Esophagus mucosa (tissue), 1 donor: ENCODE data around the gene AATF. TPM values are rescaled to one million over a fixed set of nuclear protein-coding genes. Genes with fewer than 3 reads are reported as not detected.

Experiments used
- ATAC-seq: fragments of 200-7000 bp; cut with Tn5 transposase; one replicate; pipeline ENCODE4 v1.9.1; 2020
- total RNA-seq: library from RNA; stranded (reverse); gene quantifications from one replicate; pipeline ENCODE4 v1.2.4, GENCODE V29; 2023
- donor health status: DM: yes; HTN: yes; CAD: no.

The AATF gene
- total RNA-seq, 1 donor from 2014 or later: 32.7 TPM

DNA sequence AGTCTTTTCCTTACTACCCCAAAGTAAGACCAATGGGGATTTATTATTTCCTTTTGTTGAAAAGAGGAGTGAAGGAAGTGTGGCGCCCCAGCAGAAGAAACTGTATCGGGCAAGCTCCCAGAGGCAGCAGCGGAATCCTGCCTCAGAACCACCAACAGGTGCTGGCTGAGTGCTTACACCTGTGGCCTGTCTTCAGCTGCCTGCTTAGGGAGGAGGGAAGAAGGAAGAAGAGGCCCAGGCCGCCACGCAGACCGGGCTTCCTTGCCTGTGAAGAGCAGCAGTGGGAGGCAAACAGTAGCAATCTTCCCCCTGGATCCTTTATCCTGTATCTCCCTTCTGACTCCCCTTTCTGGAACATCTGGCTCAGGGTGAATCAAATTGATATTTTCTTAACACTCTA is 134.7 kb downstream of the AATF start:
- ATAC-seq: no peak

- no peak for ATAC-seq
Measured at GRCh38 chr17:37084372-37084771, 135.6 kb downstream of the AATF start.

- ATAC-seq: no peak
Measured at GRCh38 chr17:37086334-37086733, 137.6 kb downstream of the AATF start.

- ATAC-seq: no peak
Measured at GRCh38 chr17:37086948-37087347, 138.2 kb downstream of the AATF start.

DNA sequence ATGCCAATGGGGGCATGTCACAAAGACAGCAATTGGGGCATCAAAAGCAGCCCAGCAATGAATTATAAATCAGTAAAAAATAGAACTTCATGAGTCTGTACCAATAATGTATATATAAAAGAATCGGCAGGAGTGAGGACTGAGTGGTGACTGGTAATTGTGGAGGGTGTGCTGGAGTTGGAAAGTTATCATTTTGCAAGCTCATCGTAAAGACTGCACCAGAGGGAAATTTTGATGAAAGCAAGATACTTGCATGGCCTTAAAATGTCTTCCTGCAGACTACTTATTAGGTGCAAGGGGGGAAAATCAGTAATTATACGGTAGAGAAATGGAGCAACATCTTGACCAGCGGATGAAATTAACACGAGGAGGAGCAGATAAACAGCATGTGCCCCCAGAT is 138.9 kb downstream of the AATF start:
- no peak for ATAC-seq

DNA sequence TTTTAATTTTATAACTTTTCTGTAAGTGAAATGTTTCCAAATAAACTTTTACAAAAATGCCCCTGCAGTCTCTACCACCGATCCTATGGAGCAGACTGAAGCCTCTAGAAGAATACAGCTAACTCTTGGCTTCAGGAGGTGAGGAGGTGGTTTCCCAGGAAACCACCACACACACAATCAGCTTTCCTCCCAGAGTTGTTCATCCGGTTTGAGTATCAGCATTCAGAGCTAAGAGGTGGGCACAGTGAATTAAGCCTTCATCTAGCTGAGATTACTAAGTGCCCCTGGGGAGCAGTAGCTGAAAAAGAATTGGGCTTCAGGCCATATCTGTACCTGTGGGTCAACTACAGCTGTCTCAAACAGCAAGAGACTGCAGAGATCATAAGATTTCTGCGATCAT is 139.7 kb downstream of the AATF start:
- peak; percentile 34 for ATAC-seq

DNA sequence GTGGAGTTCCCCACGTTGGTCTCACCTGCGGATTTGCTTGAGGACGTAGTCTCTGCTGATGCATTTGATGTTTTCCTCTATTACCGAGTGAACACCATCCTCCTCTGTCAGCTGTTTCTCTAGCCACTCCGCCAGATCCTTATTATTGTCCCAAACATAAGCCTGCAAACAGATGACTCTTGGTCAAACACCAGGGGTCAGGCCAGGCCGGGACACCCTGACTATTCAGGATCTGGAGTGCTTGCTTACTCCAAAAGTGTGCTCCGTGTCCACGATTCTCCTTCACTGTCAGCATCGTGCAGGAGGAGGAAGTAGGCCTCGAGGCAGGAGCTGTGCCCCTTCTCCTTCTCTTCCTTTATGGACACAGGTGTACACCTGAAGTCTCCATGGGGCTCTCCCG is 140.2 kb downstream of the AATF start:
- ATAC-seq: no peak

GRCh38 chr17:37089956-37090355 is 141.2 kb downstream of the AATF start:
- no peak for ATAC-seq

GRCh38 chr17:37090941-37091340 is 142.2 kb downstream of the AATF start:
- ATAC-seq: no peak

GRCh38 chr17:37092071-37092470 is 143.3 kb downstream of the AATF start:
- ATAC-seq: peak; percentile 26

DNA sequence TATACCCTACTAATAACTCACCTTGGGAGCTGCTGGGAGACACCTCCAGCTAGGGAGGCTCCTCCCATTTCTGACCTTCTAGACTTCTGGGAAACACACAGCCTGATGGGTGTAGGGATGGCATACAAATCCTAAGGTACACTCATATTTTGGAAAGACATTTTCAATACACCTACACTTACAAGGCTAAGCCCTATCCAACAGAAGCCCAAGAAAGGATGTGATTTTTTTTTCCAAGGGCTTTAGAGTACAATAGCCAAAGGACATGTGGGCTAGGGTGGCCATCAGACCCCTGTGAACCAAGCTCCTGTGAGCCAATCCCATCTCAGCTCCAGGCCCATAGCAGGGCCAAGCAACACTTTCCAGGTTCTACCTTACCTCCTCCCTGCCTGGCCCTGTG is 143.9 kb downstream of the AATF start:
- no peak for ATAC-seq

- ATAC-seq: no peak
Measured at GRCh38 chr17:37094391-37094790, 145.6 kb downstream of the AATF start.

DNA sequence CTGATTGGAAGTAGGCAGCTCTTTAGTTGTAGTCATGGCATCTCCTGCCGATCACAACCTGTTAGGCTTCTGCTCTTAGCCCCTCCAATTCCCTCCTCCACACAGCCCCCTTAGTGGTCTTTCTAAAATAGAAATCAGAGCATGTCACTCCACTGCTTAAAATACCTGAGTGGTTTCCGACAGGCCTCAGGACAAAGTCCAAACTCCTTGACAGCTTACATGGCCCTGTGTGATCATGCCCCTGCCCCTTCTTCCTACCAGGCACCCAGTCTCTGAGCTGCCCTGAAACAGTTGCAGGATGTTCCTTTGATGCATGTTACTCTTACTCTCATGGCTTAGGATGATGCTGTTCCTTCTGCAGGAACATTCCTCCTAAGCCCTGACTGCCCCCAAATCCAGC is 147.3 kb downstream of the AATF start:
- no peak for ATAC-seq

- no peak for ATAC-seq
Measured at GRCh38 chr17:37097154-37097553, 148.4 kb downstream of the AATF start.

DNA sequence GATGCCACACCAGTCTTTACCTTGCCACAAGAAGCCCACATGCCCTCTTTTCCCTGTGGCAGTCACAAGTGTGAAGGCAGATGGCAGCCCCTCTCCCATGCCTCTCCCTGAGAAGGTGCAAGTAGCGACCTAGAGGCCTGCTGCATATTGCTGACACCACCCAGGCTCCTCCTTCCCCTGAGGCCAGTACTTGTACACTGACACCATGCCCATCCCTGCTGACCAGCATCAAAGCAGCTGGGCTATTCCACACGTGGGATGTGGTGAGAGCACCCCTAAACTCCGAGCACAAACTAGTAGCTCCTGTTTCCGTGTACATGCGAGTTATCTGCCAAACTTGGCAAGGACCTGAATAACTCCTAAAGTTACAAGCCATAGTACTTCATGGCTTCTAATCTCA is 149.4 kb downstream of the AATF start:
- no peak for ATAC-seq

DNA sequence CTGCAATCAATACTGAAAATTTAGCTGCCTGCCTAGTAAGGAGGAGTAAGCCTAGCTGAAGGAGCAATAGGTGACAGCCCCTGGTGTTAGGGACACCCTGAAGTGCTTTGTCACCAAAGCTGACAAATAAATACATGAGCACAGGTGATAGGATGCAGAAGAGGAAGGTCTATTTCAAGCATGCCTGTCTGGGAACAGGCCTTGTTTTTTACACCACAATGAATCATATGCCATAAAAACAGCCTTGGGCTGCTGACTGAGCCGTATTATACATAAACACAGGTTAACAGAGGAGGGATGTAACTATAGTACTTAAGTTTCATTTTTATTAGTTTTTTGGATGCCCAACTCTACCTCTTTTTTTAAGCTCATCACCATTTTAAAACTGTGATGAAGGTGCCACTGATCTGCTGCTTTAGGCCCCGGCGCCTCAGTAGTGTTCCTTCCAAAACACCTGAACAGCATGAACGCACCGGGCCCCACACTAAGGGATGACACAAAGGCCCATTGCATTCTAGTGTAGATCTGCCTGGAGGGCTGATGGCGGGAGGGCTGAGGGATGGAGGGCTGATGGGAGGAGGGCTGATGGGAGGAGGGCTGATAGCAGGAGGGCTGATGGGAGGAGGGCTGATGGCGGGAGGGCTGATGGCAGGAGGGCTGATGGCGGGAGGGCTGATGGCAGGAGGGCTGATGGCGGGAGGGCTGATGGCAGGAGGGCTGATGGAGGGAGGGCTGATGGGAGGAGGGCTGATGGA is 150.3 kb downstream of the AATF start:
- no peak for ATAC-seq

- no peak for ATAC-seq
Measured at GRCh38 chr17:37100231-37100630, 151.5 kb downstream of the AATF start.

- no peak for ATAC-seq
Measured at GRCh38 chr17:37101306-37101705, 152.6 kb downstream of the AATF start.

DNA sequence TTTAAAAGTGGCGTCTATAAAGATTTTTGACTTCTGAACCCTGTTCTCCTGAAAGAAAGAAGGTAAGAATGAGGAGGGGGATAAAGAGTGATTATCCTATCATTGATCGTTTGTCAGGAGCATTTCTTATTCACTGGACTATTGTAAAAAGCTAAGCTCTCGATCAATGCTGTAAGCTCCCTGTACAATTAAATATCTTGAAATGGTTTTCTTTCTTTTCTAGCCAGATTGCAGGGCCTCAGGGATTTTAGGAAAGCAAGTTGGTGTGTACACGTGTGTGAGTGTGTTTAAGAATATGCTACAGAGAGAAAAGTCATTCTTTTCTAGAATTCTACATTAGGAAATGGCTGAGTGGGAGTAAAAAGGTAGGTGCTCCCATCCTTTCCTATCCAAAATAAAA is 154.5 kb downstream of the AATF start:
- no peak for ATAC-seq

DNA sequence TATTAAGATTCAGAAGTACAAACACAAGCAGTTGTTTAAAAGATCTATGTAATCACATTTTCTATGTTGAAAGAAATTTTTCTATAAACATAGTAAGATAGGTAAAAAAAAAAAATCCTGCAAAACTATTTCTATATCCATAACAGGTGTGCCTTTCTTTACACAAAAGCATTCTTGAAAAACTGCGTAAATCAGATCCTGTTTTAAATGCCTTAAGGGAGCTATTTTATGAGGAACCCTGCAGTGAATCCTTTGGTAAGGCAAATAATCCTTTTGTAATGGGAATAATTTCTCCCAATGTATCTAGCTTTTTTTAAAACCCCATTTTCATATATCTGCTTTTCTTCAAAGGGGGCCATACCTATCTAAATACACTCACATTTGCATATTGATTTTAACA is 157.3 kb downstream of the AATF start:
- no peak for ATAC-seq

Other genes starting within 250 kb of the AATF start
- gene LHX1, start 11.5 kb upstream of the AATF start, total RNA-seq: not detected